Epithelial cell of esophagus (primary cell): ENCODE measurements around the gene SMAD2.
"Not testable (repeated sequence)": the region's sequence is repeated elsewhere in the genome, so short reads cannot be mapped to it uniquely, and the experiment has no call there.

Source experiments
- DNase-seq: peaks from one replicate; pipeline ENCODE4 v3.0.0; 2010; ENCODE audit warnings: low read depth
- H3K4me3 ChIP-seq: 2 replicates; pipeline ENCODE4 v1.5.1; 2011; ENCODE audit warnings: mild to moderate bottlenecking, low read length, control low read depth
- CTCF ChIP-seq: IDR thresholded peaks from 2 replicates; pipeline ENCODE4 v1.5.1; 2011; ENCODE audit warnings: low read depth, mild to moderate bottlenecking, low read length, control low read depth, inconsistent platforms; ENCODE audit not compliant: insufficient read depth; ENCODE audit errors: missing control alignments

SMAD2 gene

DNA sequence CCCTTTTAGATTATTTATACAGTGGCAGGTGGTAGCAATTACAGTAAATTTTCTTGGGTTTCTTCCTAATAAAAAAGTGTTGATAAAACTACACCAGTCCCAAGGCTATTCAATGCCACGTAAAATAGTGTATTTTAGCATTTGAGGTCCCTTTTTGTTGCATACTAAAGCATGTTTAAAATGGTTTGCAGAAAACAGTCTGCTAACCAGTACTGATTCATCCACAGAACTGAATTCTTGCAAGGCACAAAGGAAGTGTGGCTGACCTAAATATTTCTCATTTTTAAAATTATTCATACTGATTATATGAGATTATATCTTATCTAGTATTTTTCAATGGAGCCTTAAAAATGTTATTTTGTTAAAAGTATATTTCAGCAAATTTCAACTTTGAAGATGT, 98.1 kb downstream of the SMAD2 start:
- no peak overlapping the region for H3K4me3 ChIP-seq
- TF ChIP-seq CTCF: no peak
- no peak for DNase-seq

- no peak for DNase-seq
- no peak for TF ChIP-seq CTCF
- no peak overlapping the region for H3K4me3 ChIP-seq
Observed at GRCh38 chr18:47831351-47831750, 99.1 kb downstream of the SMAD2 start.

DNA sequence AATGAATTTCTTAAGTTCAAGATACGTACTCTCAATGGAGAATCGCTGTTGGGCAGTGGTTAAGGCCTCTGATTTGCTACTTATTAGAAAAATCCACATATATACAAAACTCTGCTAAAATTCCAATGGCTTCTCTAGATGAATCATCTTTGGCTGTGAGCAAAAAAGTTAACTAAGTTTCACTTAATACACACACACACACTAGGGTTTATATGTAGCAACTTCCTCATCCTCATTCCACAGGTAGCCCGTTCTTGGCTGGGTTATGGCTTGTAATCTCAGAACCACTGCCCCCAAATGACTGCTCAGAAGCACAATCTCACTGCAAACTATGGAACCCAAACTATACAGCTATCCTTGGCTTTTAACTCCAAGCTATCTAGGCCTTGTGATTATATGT, 99.7 kb downstream of the SMAD2 start:
- no peak for DNase-seq

DNA sequence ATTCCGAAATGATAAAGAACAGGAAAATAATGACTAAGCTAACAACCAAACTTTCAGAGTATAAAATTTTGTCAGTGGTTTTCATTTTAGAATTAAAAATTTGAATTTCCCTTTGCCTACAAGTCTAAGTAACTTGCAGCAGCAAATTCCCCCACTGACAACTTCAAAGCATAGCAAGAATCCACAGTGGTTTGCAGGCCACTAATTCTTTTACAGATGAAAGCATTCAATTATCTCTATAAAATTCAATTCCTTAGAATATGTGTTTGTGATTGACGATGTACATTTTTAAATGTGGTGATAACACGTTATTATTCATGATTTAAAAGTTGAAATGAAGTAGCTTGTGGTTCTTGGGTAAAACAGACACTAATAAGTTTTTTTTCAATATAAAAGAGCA, 100.6 kb downstream of the SMAD2 start:
- no peak for TF ChIP-seq CTCF
- H3K4me3 ChIP-seq: no peak overlapping the region
- DNase-seq: no peak

More for the DNA sequence above, 99.7 kb downstream of the SMAD2 start:
- no peak overlapping the region for H3K4me3 ChIP-seq
- TF ChIP-seq CTCF: no peak

GRCh38 chr18:47828031-47828430, 102.4 kb downstream of the SMAD2 start:
- DNase-seq, H3K4me3 ChIP-seq: not testable (repeated sequence)

DNA sequence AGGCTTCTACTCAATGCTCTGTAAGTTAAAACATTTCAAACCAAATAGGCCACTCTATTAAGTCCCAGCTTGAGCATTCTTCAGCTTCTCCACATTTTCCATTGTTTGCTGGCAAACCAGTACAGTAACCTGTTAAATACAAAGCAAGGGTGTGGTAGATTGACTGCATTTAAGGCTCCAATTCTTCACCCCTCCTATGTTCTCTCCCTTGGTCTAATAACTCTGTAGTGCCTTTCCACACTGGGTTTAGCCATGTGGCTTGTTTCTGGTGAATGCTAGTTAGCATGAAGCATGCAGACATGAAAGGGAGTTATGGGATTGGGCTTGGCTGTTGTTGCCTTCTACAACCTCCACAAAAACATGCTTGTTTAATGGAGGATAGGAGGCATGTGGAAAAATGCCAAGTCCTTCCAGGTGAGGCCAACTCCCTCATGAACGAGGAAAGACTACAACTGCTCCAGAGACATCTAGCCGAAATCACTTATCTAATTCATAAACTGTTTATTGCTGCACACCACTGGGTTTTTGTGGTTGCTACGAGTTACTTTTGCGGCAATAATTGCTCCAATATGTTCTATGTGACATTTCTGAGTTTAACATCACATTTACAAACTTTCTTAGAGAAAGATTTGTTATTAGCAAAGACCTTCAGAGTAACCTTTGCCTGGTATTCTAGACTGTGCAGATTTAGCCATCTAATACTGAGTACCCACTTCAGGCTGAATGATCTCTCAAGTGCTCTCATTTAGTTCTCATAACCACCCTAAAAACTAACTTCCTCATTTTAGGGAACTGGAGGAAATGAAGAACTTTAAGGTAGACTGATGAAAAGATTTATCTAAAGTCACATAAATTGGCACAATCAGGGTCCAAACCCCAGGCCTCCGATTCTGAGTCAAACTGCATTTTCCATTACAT, 104.0 kb downstream of the SMAD2 start:
- H3K4me3 ChIP-seq: no peak overlapping the region
- no peak for TF ChIP-seq CTCF
- no peak for DNase-seq

DNA sequence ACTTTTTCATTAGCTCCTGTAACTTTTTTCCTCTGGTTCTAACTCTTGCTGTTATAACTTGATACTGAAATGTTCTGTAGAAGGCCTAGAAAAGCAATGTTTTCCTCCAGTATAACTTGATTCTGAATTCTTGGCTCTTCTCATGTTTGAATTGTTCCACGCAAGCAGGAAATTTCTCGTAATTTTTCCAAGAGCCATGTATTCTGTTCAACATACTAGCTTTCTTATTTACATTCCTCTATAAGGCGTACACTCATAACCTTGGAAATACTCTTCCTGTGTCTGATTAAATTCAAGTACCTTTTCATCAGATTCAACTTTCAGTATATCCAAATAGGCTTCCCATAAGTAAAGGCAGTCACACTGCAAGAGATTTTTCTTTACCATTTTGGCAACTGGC, 109.1 kb downstream of the SMAD2 start:
- no peak for DNase-seq
- no peak overlapping the region for H3K4me3 ChIP-seq
- no peak for TF ChIP-seq CTCF
